HG03103 (cell line): ENCODE results near the gene FAM110A.
"Not testable (repeated sequence)": the region's sequence is repeated elsewhere in the genome, so short reads cannot be mapped to it uniquely, and the experiment has no call there.

Experiments used
- ATAC-seq: cut with Tn5 transposase; IDR thresholded peaks from one replicate; pipeline ENCODE4 v1.9.1; 2021; ENCODE audit warnings: low read depth; ENCODE audit not compliant: unreplicated experiment

FAM110A gene

DNA sequence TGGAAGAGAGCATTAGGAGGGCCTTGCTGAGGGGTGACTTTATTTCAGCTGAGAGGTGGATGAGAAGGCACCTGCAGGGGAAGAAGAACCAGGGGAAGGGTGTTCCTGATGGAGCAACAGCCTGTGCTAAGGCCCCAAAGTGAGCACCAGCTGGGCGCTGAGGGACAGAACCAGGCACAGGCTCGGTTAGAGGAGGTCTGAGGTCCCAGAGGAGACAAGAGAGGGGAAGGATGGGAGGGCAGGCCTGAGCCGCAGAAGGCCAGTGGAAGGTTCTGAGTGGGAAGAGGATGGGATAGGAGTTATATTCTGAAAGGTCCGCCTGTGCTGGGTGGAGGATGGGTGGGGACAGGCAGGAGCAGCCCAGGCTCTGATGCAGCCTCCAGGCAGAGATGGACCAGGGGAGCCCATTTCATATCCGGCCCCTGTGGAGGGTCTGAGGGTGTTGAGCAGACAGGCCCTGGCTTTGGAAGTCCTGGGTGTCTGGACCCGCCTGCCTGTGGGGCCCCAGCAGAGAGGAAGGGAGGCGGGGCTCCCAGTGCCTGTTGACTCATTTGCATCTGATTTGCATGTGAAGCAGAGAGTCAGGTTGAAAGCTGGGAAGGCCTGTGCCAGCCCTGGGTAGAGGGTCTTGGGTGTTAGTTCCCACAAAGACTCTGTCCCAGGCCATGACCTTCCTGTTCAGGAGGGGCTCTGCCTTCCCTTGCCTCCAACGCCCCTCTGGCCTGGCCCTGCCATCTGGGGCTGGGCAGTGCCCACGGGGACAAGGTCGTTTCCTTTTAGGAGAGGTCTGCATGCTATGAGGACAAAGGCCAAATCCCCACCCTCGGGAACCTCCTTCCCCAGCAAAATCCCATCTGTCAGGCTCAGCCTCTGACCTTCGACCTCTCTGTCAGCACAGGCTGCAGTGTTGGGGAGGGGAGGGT lies 10.6 kb upstream of the FAM110A start:
- ATAC-seq = no peak

DNA sequence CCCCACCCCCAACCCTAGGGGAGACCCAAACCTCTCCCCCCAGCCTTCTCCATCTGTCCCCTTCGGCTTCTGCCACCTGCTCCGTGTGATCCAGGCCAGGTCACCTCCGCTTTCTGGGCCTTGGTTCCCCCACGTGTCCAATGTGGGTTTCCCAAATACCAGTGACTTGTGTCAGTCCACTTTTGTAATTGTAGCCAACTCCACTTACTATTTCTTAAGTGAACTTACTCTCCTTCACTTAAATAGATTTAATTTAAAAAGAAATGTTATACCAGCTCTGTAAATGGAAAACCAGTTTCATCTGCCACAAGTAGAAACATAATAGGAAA lies 10.0 kb upstream of the FAM110A start:
- no peak for ATAC-seq

DNA sequence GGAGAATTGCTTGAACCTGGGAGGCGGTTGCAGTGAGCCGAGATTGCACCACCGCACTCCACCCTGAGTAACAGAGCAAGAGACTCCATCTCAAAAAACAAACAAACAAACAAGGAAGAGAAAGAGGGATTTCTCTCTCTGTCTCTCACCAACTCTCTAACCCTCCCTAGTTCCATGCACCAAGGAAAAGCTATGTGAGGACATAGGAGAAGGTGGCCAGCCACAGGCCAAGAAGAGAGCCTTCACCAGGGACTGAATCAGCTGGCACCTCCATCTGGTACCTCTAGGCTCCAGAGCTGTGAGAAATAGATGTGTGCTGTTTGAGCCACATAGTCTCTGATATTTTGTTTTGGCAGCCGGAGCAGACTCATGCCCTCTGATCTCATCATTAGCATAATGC lies 9.0 kb upstream of the FAM110A start:
- no peak for ATAC-seq

DNA sequence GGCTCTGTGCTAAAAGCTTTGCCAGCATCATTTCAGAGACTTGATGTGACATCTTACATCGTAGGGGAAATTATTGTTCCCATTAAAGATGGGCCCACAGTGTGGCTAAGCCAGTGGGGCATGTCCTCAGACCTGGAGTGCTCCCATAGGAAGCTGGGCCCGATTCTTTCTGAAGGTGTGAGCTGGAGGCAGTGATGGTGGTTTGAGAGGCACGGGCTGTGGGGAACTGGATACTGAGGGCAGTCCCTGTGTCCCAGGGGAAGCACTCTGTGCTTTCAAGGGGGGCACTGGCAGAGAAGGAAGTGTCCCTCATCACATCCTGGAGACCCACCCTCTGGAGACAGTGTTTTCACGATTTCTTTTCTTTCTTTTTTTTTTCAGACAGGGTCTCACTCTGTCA lies 8.6 kb upstream of the FAM110A start:
- no peak for ATAC-seq

DNA sequence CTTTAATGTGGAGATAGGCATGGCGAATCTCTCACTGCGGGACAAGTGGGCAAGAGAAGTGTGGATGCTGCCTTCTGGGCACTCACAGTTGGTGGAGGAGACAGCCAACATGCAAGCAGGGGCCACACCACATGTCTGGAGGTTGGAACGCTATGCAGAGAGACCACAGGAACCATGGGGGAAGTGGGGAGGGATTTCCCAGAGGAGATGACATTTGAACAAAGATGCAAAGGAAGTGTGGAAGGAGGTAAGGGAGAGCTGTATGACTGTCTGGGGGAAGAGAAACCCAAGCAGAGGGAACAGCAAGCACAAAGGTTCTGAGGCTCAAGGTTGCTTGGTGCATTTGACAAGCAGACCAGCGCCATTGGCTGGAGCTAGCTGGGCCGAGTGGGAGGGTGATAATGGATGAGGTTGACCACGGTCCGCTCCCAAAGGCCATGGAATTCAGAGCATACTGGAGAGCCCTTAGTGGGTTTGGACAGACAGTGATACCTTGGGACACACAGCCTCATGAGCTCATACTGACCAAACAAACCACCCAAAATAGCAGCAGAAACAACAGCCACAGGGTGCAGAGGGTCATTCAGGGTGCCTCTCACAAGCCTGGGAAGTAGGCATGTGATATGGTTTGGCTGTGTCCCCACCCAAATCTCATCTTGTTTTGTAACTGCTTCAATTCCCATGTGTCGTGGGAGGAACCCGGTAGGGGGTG lies 7.6 kb upstream of the FAM110A start:
- ATAC-seq = no peak

DNA sequence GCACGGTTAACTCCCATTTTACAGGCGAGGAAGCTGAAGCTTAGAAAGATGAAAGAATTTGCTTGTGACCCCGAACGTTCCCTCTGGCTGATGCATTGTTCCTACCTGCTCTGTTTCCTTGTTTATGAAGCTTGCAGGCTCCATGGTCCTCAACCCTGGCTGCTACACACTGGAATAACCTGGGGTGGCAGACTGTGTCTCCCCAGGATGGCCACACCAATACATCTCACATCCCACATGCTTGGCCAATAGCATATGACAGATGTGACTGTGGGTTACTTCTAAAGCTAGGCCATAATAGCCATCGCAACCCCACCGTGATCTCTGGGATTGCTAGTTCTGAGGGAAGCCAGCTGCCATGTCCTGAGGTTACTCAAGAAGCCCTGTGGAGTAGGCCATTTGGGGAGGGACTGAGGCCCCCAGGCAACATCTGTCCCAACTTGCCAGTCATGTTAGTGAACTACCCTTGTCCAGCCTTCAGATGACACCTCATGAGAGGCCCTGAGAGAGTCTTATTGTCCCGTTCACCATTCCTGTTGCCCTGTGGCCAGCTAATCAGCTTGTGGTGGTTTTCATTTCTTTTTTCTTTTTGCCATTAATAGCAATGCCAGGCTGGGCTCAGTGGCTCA lies 6.7 kb upstream of the FAM110A start:
- no peak for ATAC-seq

DNA sequence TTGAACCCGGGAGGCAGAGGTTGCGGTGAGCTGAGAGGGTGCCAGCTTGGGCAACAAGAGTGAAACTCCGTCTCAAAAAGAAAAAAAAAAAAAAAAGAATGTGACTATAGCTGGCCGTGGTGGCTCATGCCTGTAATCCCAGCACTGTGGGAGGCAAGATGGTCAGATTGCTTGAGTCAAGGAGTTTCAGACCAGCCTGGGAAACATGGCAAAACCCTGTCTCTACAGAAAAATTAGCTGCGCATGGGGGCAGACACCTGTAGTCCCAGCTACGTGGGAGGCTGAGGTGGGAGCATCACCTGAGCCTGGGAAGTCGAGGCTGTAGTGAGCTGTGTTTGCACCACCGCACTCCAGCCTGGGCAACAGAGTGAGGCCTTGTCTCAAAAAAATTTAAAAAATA lies 5.5 kb upstream of the FAM110A start:
- ATAC-seq = not testable (repeated sequence)

DNA sequence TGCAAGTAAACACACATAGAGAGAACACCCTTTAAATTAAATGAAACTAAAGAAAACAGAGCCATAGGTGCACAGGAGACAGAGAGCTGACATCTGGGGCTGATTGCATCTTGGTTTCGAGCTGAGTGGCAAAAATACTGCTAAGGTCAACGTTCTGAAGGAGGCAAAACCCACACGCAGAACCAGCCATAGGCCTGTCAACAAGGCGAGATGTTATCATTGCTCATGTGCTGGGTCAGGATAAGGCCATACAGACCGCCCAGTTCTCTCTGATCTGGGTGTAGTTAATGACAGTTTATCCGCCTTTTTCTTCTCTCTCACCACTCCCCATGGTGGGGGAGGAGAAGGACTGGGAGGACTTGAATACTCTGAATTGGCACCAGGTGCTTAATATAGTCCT lies 4.5 kb upstream of the FAM110A start:
- ATAC-seq = no peak

DNA sequence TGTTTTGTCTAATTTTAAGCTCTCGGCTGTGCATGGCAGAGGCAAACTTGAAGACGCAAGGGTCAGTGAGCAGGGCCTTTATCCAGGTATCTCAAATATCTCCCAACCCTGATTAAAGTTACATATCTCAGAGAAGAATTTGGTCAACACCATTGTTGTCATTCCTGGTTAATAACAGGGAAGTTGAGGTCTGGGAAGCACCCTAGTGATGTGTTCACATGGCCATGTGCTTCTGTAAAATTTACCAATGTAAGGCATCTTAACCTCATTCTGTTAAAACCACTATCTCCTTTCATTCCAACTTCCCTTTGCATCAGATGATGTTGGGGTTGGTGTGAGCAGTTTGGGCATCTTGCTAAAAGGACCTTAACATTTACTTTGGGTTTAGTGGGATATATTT lies 4.0 kb upstream of the FAM110A start:
- no peak for ATAC-seq

DNA sequence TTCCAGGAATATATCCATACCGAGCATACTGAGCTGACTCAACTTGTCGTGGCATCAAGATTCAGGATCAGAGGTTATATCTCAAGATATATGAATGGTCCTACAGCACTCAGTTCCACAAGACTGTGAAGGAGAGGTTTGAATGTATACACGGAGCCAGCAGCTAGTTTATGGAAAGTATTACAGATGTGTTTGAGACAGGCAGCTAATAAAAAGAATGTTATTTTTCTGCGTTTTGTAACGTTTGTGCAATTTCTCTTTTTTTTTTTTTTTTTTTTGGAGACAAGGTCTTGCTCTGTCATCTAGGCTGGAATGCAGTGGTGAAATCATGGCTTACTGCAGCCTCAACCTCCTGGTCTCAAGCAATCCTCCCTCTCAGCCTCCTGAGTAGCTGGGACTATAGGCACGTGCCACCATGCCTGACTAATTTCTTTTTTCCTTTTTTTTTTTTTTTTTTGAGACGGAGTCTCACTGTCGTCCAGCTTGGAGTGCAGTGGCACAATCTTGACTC lies 3.4 kb upstream of the FAM110A start:
- no peak for ATAC-seq

DNA sequence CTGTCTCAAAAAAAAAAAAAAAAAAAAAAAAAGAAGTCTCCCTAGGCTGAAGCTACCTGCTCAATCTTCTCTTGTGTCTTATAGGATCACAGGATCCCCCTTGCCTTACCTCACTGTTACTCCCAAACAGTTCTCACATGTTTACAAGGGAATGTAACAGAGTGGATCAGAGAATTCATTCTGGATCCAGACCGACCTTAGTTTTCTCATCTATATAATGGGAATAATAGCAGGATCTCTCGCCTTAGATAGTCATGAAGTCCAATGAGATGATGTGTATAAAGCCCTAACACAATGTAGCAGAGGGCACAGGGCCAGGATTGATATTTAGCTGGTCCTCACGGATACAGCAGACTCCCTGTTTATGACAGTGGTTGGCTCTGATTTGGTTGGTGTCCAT lies 2.3 kb upstream of the FAM110A start:
- no peak for ATAC-seq

DNA sequence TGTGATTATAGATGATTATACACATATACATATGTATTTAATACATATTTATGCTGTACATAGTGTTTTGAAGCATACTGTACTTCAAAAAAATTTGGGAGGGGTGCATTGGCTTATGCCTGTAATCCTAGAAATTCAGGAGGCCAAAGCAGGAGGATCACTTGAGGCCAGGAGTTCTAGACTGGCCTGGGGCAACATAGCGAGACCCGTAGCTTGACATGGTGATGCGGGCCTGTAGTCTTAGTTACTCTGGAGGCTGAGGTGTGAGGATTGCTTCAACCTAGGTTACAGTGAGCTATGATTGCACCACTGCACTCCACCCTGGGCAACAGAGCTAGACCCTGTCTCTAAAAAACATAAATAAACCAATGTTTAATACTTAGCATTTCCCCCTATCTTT lies 1.6 kb upstream of the FAM110A start:
- no peak for ATAC-seq

DNA sequence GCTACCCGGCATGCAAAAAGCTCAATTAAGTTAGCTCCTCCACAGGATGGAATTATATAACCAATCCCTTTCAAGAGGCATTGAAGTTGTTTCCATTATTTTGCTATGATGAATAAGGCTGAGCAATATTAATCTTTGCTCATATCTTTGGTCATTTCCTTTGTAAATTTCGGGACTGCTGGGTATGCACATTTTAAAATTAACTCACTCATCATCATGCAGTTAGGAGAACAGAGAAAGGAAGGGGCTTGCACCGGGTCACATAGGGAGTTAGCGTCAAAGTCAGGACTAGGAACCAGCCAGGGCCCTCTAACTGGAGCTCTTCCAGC lies 430 bp upstream of the FAM110A start:
- no peak for ATAC-seq

DNA sequence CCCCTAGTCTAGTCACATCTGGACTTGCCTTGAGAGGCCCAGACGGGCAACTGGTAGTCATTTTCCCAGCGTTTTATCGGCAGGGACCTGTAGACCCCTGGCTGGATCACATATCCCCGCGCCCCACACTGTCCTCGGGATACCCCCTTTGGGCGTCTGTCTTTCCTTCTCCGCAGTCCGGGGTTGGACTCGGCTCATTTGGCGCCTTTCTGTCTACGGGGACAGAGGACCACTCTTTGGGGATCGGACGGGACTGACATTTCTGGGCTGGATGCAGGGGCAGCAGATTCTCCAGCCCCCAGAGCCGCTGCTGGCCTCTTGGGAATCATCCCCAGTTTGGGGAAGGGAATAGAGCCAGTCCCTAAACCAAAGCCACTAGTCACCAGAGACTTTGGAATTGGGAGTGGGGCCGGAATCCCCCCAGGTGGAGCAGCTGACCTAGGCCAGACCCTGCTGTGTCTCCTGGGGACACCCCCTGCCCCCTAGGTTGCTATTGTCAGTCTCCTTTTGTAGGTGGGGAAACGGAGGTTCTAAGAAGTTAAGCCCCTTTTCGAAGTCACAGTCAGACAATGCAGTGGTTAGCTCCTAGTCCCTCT lies 734 bp downstream of the FAM110A start:
- no peak for ATAC-seq

DNA sequence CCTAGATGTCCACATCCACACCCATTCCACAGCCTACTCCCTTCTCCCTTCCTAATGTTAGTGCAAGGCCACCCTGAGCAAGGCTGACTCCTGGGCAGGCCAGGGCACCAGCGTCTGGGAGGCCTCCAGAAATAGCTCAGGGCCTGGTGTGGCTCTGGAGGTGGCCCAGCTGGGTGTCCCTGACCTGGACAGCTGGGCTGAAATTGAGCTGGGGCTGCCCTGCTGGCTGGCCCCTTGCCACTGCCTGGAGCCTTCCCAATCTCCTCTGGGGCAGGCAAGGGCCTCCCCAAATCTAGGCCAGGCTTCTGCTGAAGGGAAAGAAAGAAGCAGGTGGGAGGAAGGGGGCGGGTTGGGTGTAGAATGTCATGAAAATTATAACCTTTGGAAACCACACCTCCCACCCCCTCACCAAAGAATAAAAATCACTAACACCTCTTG lies 2.1 kb downstream of the FAM110A start:
- ATAC-seq = no peak

DNA sequence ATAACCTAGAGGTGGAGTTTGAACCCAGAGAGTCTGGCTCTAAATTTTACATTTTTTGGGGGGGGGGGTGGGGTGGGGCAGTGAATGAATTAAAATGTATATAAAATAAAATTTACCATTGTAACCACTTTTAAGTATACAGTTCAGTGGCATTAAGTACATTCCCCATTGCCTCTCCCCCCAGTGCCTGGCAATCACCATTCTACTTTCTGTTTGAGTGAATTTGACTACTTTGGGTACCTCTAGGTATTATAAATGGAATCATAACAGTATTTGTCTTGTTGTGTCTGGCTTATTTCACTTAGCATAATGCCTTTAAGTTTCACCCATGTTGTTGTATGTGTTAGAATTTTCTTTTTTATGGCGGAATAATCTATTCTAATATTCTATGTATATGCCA lies 2.7 kb downstream of the FAM110A start:
- no peak for ATAC-seq

DNA sequence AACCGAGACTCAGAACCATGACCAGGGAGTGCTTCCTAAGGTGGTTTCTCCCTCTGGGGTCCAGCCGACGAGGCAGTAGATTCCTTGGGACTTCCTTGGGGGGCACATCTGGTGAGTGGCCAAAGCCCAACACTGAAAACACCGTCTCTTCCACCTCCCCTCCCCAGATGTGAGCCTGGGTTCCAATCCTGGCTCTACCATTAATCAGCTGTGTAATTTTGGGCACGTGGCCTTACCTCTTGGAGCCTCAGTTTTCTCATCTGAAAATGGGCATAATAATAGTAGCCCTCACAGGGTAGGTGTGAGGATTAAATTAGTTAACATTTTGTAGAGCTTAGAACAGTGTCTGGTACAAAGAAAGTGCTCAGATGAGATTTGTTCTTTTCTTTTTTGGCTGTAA lies 5.5 kb downstream of the FAM110A start:
- no peak for ATAC-seq

DNA sequence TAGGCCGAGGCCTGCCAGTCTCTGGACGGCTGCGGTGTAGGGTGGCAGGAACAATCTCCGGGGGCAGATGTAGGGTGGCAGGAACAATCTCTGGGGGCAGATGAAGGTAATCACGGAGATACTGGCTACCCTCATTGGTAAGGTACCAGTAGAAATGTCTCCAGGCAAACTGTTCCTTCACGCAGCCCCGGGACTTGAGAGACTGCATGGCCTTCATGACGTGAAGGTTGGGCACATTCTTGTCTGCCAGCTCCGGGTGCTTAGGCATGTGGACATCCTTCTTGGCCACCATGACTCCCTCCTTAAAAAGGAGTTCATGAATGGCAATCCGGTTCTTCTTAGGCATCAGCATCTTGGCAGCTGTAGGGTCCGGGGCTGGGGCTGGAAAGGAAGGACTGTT lies 6.1 kb downstream of the FAM110A start:
- no peak for ATAC-seq

DNA sequence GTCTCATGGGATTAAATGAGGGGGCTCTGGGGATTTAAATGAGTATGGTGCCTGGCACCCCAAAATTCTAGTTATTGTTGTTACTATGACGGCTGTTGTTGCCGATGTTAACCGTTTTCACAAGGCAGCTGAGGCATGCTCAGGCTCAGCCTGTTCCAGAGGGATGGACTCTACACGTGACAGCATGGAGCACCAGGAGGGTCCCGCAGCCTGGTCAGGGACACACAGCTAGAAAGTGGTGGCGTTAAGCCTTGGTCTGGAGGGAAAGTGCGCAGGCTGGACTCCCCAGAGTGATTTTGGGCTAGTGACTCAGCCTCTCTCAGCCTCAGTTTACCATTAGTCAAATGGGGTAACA lies 7.0 kb downstream of the FAM110A start:
- ATAC-seq = no peak

DNA sequence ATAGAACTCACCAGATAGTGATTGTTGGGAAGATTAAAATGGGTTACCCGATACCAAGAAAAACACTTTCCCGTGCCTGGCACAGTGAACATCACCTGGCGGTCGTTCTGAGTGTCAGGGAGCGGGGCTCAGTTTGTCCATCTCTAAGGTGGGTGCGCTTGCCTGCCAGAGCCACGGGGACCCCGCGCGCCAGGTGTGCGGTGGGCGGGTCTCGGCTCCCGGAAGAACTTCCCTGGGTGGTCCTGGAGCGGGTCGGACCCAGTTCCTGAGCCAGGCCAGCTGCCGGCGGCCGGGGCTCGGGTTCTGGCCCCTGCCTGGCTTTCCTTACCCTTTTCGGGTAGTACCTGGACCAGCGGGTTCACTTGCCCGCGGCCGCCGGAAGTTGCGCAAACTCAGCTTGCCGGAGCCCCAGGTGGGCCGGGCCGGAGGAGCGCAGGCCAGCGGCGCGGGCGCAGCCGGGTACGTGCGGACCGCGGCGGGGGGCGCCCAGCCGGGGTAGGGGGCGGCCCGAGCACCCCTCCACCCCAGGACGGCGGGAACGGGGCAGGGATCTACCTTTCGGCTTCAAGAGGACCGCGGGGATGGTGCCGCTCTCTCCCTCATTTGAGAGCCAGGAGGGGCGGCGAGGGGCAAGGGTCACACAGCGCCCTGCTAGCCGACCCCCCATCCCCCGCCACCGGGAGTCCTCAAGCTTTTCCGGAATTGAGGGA lies 7.5 kb downstream of the FAM110A start:
- ATAC-seq = no peak
